ENCODE data around the gene MTFP1.

DNA sequence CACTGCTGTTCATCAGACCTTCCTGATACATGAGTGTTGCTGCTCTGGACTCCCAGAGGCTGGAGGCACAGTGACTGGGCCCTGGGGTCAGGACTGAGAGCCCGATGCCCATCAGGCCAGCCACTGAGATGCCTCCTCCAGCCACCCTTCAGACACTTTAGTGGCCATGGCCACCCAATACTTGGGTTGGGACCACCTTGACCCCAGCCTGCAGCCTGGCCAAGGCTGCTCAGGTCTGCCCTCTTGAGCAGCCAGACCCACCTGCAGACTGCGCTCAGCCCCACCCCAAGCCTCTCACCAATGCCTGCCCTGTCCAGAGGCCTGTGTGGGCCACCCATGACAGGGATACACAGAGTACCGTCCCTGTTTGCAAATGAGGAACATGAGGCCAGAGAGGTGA lies 42.5 kb upstream of the MTFP1 start:
- TF ChIP-seq, protein P1, sequence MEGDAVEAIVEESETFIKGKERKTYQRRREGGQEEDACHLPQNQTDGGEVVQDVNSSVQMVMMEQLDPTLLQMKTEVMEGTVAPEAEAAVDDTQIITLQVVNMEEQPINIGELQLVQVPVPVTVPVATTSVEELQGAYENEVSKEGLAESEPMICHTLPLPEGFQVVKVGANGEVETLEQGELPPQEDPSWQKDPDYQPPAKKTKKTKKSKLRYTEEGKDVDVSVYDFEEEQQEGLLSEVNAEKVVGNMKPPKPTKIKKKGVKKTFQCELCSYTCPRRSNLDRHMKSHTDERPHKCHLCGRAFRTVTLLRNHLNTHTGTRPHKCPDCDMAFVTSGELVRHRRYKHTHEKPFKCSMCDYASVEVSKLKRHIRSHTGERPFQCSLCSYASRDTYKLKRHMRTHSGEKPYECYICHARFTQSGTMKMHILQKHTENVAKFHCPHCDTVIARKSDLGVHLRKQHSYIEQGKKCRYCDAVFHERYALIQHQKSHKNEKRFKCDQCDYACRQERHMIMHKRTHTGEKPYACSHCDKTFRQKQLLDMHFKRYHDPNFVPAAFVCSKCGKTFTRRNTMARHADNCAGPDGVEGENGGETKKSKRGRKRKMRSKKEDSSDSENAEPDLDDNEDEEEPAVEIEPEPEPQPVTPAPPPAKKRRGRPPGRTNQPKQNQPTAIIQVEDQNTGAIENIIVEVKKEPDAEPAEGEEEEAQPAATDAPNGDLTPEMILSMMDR (IDR thresholded peaks at IDR 0.05), result no peak
- TF ChIP-seq POLR2A (IDR thresholded peaks at IDR 0.05), result no peak
